ENCODE measurements around the gene ATOSB. TPM values are rescaled to one million over a fixed set of nuclear protein-coding genes. Genes with fewer than 3 reads are reported as not detected.

ATOSB gene
- total RNA-seq, 1 donor, result 31.1 TPM

Other genes starting within 250 kb of the ATOSB start
- under 0.01 TPM in 1 of 2 replicates, not detected in the other for gene PHF24, start 157.6 kb downstream of the ATOSB start, total RNA-seq
- gene DNAJB5, start 126.1 kb downstream of the ATOSB start, total RNA-seq, result 12.7 and 16.5 TPM in 2 replicates
- 241 and 267 TPM in 2 replicates for gene VCP, start 43.2 kb downstream of the ATOSB start, total RNA-seq
- gene FANCG, start 35.9 kb downstream of the ATOSB start, total RNA-seq, result 10.9 and 11.5 TPM in 2 replicates
- gene PIGO, start 19.3 kb downstream of the ATOSB start, total RNA-seq, result 15.0 and 15.9 TPM in 2 replicates
- gene STOML2, start 12.7 kb downstream of the ATOSB start, total RNA-seq, result 130 and 140 TPM in 2 replicates
- gene UNC13B, start 46.1 kb upstream of the ATOSB start, total RNA-seq, result 24.8 and 25.3 TPM in 2 replicates